Thyroid gland (tissue), 4 donors: ENCODE data around the gene OTUD4.

Experiments
- POLR2A ChIP-seq, 2 donors: fragments of 450-650 bp; IDR thresholded peaks; one replicate each; pipeline ENCODE4 v1.6.1; 2017; ENCODE audit warnings: antibody characterized with exemption in 2 of 2, mild to moderate bottlenecking in 2 of 2, moderate library complexity in 1 of 2
- TF ChIP-seq, protein P1 (sequence below), 6 experiments: fragments of 200-600 bp in 3 of 6; fragments of 450-650 bp in 3 of 6; sonication (generic) in 3 of 6; IDR thresholded peaks; one replicate each; pipeline ENCODE4 v1.5.1; 2016 to 2019; ENCODE audit warnings: antibody characterized with exemption in 6 of 6, mild to moderate bottlenecking in 2 of 6, inconsistent platforms in 1 of 6, moderate library complexity in 1 of 6

DNA sequence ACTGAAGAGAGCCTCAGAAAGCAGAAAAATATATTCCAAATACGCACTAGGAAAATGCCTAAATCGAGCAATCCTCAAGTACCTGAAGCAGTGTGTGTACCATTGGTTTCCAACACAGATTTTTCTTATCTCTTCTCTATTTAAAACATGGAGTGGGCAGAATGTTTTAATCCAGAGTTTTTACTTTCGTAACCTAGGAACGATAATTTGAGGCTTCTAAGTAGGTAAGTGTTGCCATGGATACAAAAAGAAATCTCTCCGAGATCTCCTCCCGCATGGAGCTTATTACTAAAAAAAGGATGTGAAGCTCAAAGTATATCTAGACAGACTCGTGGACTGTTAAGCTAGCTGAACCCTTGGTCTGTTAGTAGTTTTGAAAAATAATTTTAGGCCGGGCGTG is 23.0 kb upstream of the OTUD4 start:
- TF ChIP-seq, protein P1, sequence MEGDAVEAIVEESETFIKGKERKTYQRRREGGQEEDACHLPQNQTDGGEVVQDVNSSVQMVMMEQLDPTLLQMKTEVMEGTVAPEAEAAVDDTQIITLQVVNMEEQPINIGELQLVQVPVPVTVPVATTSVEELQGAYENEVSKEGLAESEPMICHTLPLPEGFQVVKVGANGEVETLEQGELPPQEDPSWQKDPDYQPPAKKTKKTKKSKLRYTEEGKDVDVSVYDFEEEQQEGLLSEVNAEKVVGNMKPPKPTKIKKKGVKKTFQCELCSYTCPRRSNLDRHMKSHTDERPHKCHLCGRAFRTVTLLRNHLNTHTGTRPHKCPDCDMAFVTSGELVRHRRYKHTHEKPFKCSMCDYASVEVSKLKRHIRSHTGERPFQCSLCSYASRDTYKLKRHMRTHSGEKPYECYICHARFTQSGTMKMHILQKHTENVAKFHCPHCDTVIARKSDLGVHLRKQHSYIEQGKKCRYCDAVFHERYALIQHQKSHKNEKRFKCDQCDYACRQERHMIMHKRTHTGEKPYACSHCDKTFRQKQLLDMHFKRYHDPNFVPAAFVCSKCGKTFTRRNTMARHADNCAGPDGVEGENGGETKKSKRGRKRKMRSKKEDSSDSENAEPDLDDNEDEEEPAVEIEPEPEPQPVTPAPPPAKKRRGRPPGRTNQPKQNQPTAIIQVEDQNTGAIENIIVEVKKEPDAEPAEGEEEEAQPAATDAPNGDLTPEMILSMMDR (IDR thresholded peaks at IDR 0.05): no peak
- no peak for TF ChIP-seq POLR2A (IDR thresholded peaks at IDR 0.05)
